Aorta (tissue), 5 donors: Measurements from ENCODE around the gene CHAT. TPM values are rescaled to one million over a fixed set of nuclear protein-coding genes. Genes with fewer than 3 reads are reported as not detected.
A peak's percentile ranks its signal among the peaks of the same experiment; 100 is the strongest.

Source experiments
- ATAC-seq: fragments of 200-7000 bp; cut with Tn5 transposase; one replicate; pipeline ENCODE4 v1.9.1; 2022; ENCODE audit warnings: moderate library complexity; ENCODE audit not compliant: low FRiP score
- DNase-seq, 2 donors: peaks; one replicate each; pipeline ENCODE4 v3.0.0-alpha.2; 2020
- H3K27ac ChIP-seq, 2 donors: one replicate each; pipeline ENCODE4 v1.5.1; 2013; ENCODE audit warnings: low read length in 2 of 2, mild to moderate bottlenecking in 2 of 2, moderate library complexity in 2 of 2, control low read depth in 1 of 2, inconsistent platforms in 1 of 2, low read depth in 1 of 2
- H3K27me3 ChIP-seq, 2 donors: one replicate each; pipeline ENCODE4 v1.6.1; 2013; ENCODE audit warnings: control low read depth in 1 of 2, low read length in 1 of 2, mild to moderate bottlenecking in 1 of 2, moderate library complexity in 1 of 2; ENCODE audit not compliant: insufficient read depth in 2 of 2, control insufficient read depth in 1 of 2
- H3K36me3 ChIP-seq, 2 donors: one replicate each; pipeline ENCODE4 v1.6.1; 2013; ENCODE audit warnings: control low read depth in 1 of 2, low read length in 1 of 2, mild to moderate bottlenecking in 1 of 2; ENCODE audit not compliant: insufficient read depth in 2 of 2, control insufficient read depth in 1 of 2
- H3K4me1 ChIP-seq, 2 donors: one replicate each; pipeline ENCODE4 v1.6.1; 2013; ENCODE audit warnings: low read length in 2 of 2, control low read depth in 1 of 2, mild to moderate bottlenecking in 1 of 2, moderate library complexity in 1 of 2; ENCODE audit not compliant: insufficient read depth in 2 of 2, control insufficient read depth in 1 of 2
- H3K4me3 ChIP-seq, 2 donors: one replicate each; pipeline ENCODE4 v1.5.1; 2013; ENCODE audit warnings: low read length in 2 of 2, control low read depth in 1 of 2, mild to moderate bottlenecking in 1 of 2
- H3K9me3 ChIP-seq: one replicate; pipeline ENCODE4 v1.6.1; 2013; ENCODE audit warnings: mild to moderate bottlenecking, low read length; ENCODE audit not compliant: control insufficient read depth
- WGBS, 2 donors: extraction: QIAGEN DNeasy Blood & Tissue Kit; methylation state at CpG; one replicate each; pipeline ENCODE4 v1.1.7; 2013; 5-methylcytosine and 5-hydroxymethylcytosine counted together
- intact Hi-C, 2 donors: fragments of 100-400 bp; cut with DNase I; formaldehyde crosslinking; loops; one replicate each; pipeline versions ENCODE4 v1.14.2 to v1.15.0; 2022
- long read RNA-seq, 2 donors: library from polyadenylated mRNA; unstranded; transcript quantifications; one replicate each; pipeline ENCODE4 v2.0.0, GENCODE V29; 2020 to 2021
- polyA plus RNA-seq, 2 donors: library from polyadenylated mRNA; stranded (reverse); fragments of 200-250 nt; gene quantifications; one replicate each; pipeline ENCODE4 v1.2.3, GENCODE V29; 2013
- total RNA-seq, 2 donors: library from RNA; stranded (reverse); fragmentation: NEBNext Ultra II Directional; extraction: Animal tissue kit (Norgen Biotek cat#: 25700); gene quantifications; one replicate each; pipeline ENCODE4 v1.2.1, GENCODE V29; 2021
- donor health status: healthy with polysubstance abuse.
- donor health status: Bipolar disorder and iron deficiency.
- donor health status: DM: no; HTN: no; CAD: no.
- donor health status: DM: no; HTN: no; CAD: no.
- donor health status: DM: yes; HTN: yes; CAD: no.

CHAT gene
- total RNA-seq: not detected
- not detected for polyA plus RNA-seq
- long read RNA-seq, donor 1: 0 reads
- long read RNA-seq, donor 2: 0 reads

- DNase-seq: peak in 1 of 2 donors; percentile 33
- intact Hi-C loops: no loop called here
- 1 to 5% methylated on average over 10 of the region's 10 CpGs for WGBS, 2 donors
- ATAC-seq: no peak
- Histone ChIP-seq H3K4me3 (no peak within 1 kb of the TSS), H3K27ac (no peak within 1 kb of the TSS), H3K36me3 (no peaks in the 10 kb centered on the region), H3K27me3 (peaks cover 0 to 4% of the 10 kb centered on the region in 2 donors), H3K9me3 (no peaks in the 10 kb centered on the region), H3K4me1 (no peaks in the 10 kb centered on the region)
Measured at GRCh38 chr10:49613882-49614241, at the start of gene CHAT. TSS of gene CHAT (plus strand) at chr10:49614037. CDS start at chr10:49614190, 153 bp downstream.

- no peak overlapping the region for H3K27ac ChIP-seq
- WGBS, 2 donors: 14 to 20% methylated on average over 4 of the region's 4 CpGs
- intact Hi-C loops: no loop called here
Measured at GRCh38 chr10:49564461-49565009, 49.3 kb upstream of the CHAT start.

GRCh38 chr10:49567810-49568209 lies 46.0 kb upstream of the CHAT start:
- 94 to 95% methylated on average over 1 of the region's 1 CpG for WGBS, 2 donors
- DNase-seq (no peak), ATAC-seq (no peak)
- H3K9me3 ChIP-seq: no peaks in the 10 kb centered on the region
- intact Hi-C loops: no loop called here
- no peak overlapping the region for H3K27ac ChIP-seq
- H3K4me3 ChIP-seq: no peak overlapping the region
- no peaks in the 10 kb centered on the region for H3K4me1 ChIP-seq
- no peaks in the 10 kb centered on the region for H3K27me3 ChIP-seq
- no peaks in the 10 kb centered on the region for H3K36me3 ChIP-seq

More at GRCh38 chr10:49564461-49565009, 49.3 kb upstream of the CHAT start:
- H3K9me3 ChIP-seq: no peaks in the 10 kb centered on the region
- no peak for ATAC-seq
- no peaks in the 10 kb centered on the region for H3K27me3 ChIP-seq
- H3K36me3 ChIP-seq: no peaks in the 10 kb centered on the region
- H3K4me3 ChIP-seq: no peak overlapping the region
- DNase-seq: no peak
- H3K4me1 ChIP-seq: no peaks in the 10 kb centered on the region

GRCh38 chr10:49568235-49568634 lies 45.6 kb upstream of the CHAT start:
- Histone ChIP-seq H3K27ac (no peak overlapping the region), H3K9me3 (no peaks in the 10 kb centered on the region), H3K27me3 (no peaks in the 10 kb centered on the region), H3K4me3 (no peak overlapping the region), H3K4me1 (no peaks in the 10 kb centered on the region), H3K36me3 (no peaks in the 10 kb centered on the region)
- ATAC-seq (no peak), DNase-seq (peak in 1 of 2 donors; percentile 55)
- intact Hi-C loops: no loop called here
- WGBS, 2 donors: 64 to 74% methylated on average over 2 of the region's 2 CpGs

- Histone ChIP-seq H3K4me1 (no peaks in the 10 kb centered on the region), H3K4me3 (no peak overlapping the region), H3K9me3 (no peaks in the 10 kb centered on the region), H3K27me3 (no peaks in the 10 kb centered on the region), H3K36me3 (no peaks in the 10 kb centered on the region), H3K27ac (no peak overlapping the region)
- ATAC-seq (peak; percentile 45), DNase-seq (no peak)
- 61 to 65% methylated on average over 3 of the region's 3 CpGs for WGBS, 2 donors
- intact Hi-C loops: no loop called here
Measured at GRCh38 chr10:49569031-49569631, 44.7 kb upstream of the CHAT start.

- H3K27ac ChIP-seq: no peak overlapping the region
- no peaks in the 10 kb centered on the region for H3K9me3 ChIP-seq
- intact Hi-C loops: no loop called here
- WGBS, 2 donors: 60 to 61% methylated on average over 2 of the region's 2 CpGs
- no peaks in the 10 kb centered on the region for H3K36me3 ChIP-seq
- H3K4me1 ChIP-seq: no peaks in the 10 kb centered on the region
- ATAC-seq: no peak
- no peaks in the 10 kb centered on the region for H3K27me3 ChIP-seq
- DNase-seq: no peak
- no peak overlapping the region for H3K4me3 ChIP-seq
Measured at GRCh38 chr10:49571388-49571787, 42.4 kb upstream of the CHAT start.

GRCh38 chr10:49572594-49573114 lies 41.2 kb upstream of the CHAT start:
- Histone ChIP-seq H3K4me1 (no peaks in the 10 kb centered on the region), H3K27ac (no peak overlapping the region), H3K36me3 (no peaks in the 10 kb centered on the region), H3K4me3 (no peak overlapping the region), H3K9me3 (no peaks in the 10 kb centered on the region), H3K27me3 (no peaks in the 10 kb centered on the region)
- intact Hi-C loops: no loop called here
- DNase-seq (no peak), ATAC-seq (no peak)
- WGBS, 2 donors: 85 to 86% methylated on average over 9 of the region's 9 CpGs

GRCh38 chr10:49575489-49576072 lies 38.3 kb upstream of the CHAT start:
- no peaks in the 10 kb centered on the region for H3K9me3 ChIP-seq
- H3K4me1 ChIP-seq: peaks cover 0 to 5% of the 10 kb centered on the region in 2 donors
- no peak overlapping the region for H3K4me3 ChIP-seq
- H3K36me3 ChIP-seq: no peaks in the 10 kb centered on the region
- 86 to 89% methylated on average over 11 of the region's 11 CpGs for WGBS, 2 donors
- H3K27ac ChIP-seq: no peak overlapping the region
- no peak for ATAC-seq
- no peaks in the 10 kb centered on the region for H3K27me3 ChIP-seq
- DNase-seq: no peak
- intact Hi-C loops: no loop called here
